Measurements from ENCODE around the gene RPL4. TPM values are rescaled to one million over a fixed set of nuclear protein-coding genes. Genes with fewer than 3 reads are reported as not detected.
"Not testable (repeated sequence)": the region's sequence is repeated elsewhere in the genome, so short reads cannot be mapped to it uniquely, and the experiment has no call there.

The RPL4 gene
- total and polyA plus RNA-seq, 2 of the 8 experiments (the other 6 are each of a cell fraction or from before 2014, with no cell fraction given), result 3,950 to 3,973 TPM

GRCh38 chr15:66461294-66461693 is 43.4 kb downstream of the RPL4 start:
- H2AK5ac ChIP-seq (ENCODE audit: low read depth, low read length); H3K79me1 ChIP-seq (ENCODE audit: low read depth, low read length); H3K9ac ChIP-seq (replicated peaks in 1 of 4; ENCODE audit: extremely low read depth in 1 of 4, low read depth in 3 of 4, low read length in 3 of 4); H3K9me3 ChIP-seq (ENCODE audit: insufficient read depth in 2 of 2, low read depth in 1 of 2, low read length in 1 of 2); H3K4ac ChIP-seq (replicated peaks; ENCODE audit: insufficient read length, low read depth, low read length); H3K4me2 ChIP-seq (ENCODE audit: insufficient read depth in 1 of 2, low read depth in 2 of 2, low read length in 2 of 2); H2BK20ac ChIP-seq (ENCODE audit: low read length); H3K23ac ChIP-seq (ENCODE audit: insufficient read length); H3K27ac ChIP-seq (ENCODE audit: low read depth, low read length); H2BK15ac ChIP-seq (ENCODE audit: low read length); H4K8ac ChIP-seq (ENCODE audit: extremely low read depth, insufficient read depth, low read length); H4K5ac ChIP-seq (ENCODE audit: insufficient read length, low read depth, low read length); H3K36me3 ChIP-seq (ENCODE audit: control insufficient read depth in 2 of 4, insufficient read depth in 4 of 4, low read length in 3 of 4); H2BK5ac ChIP-seq (ENCODE audit: low read depth, low read length); H4K91ac ChIP-seq (replicated peaks; ENCODE audit: insufficient read length, low read length); H3K18ac ChIP-seq (ENCODE audit: extremely low read depth, low read length); H2BK120ac ChIP-seq (replicated peaks; ENCODE audit: low read depth, low read length); H3K56ac ChIP-seq (replicated peaks; ENCODE audit: insufficient read length, low read depth, low read length); H3K14ac ChIP-seq (ENCODE audit: insufficient read length); H2BK12ac ChIP-seq (ENCODE audit: low read depth, low read length); H3K27me3 ChIP-seq (replicated peaks in 1 of 4; ENCODE audit: control insufficient read depth in 3 of 4, extremely low read depth in 1 of 4, insufficient read depth in 3 of 4, low read length in 3 of 4); H3K4me1 ChIP-seq (replicated peaks in 1 of 4; ENCODE audit: control insufficient read depth in 3 of 4, insufficient read depth in 4 of 4, low read length in 3 of 4); H3K4me3 ChIP-seq (ENCODE audit: extremely low read depth in 1 of 4, insufficient read depth in 2 of 4, low read depth in 3 of 4, low read length in 4 of 4); FAIRE-seq; H4K20me1 ChIP-seq (replicated peaks in 1 of 2; ENCODE audit: control insufficient read depth in 1 of 2, insufficient read depth in 2 of 2, low read length in 2 of 2); DNase-seq (ENCODE audit: low read depth in 1 of 2, low spot score in 2 of 2); H2AFZ ChIP-seq (ENCODE audit: low read length); H3K23me2 ChIP-seq (ENCODE audit: low read depth, low read length); H3K79me2 ChIP-seq (ENCODE audit: control insufficient read depth in 1 of 2, insufficient read depth in 2 of 2, low read length in 2 of 2): not testable (repeated sequence)
- 90% methylated on average over 6 of the region's 6 CpGs; no CpG with 5 or more reads in 1 of the 2 experiments for WGBS, 2 experiments (ENCODE audit: extremely low coverage in 1 of 2, insufficient coverage in 1 of 2, insufficient read length in 1 of 2, insufficient replicate concordance in 2 of 2, low coverage in 1 of 2, low lambda C conversion rate in 2 of 2, missing lambda C conversion rate in 1 of 2)
- ChIA-PET CTCF (ENCODE audit: partially characterized antibody) (interaction anchor here (0.9 to 1.7 kb wide), 4 partner anchors 8 to 141 kb away, joined by 3 to 4 read pairs (median 4); no protein-coding TSS in a partner anchor), POLR2A (ENCODE audit: partially characterized antibody) (interaction anchor here (0.7 to 3.7 kb wide), 2 partner anchors 37 to 42 kb away, joined by 3 to 9 read pairs; partner anchors contain the start of gene SNAPC5)
